Naive thymus-derived CD4-positive, alpha-beta T cell (primary cell): Measurements from ENCODE around the gene TESMIN. TPM values are rescaled to one million over a fixed set of nuclear protein-coding genes. Genes with fewer than 3 reads are reported as not detected.

Experiments
- ATAC-seq: fragments of 150-1000 bp; cut with Tn5 transposase; 2 replicates; pipeline ENCODE4 v1.10.0; 2021; ENCODE audit warnings: mild to moderate bottlenecking, moderate library complexity
- CTCF ChIA-PET: fragments of 350-600 bp; sonication (Branson Sonifier 250); formaldehyde crosslinking; loops from one replicate; lab custom pipeline; 2021; ENCODE audit warnings: antibody characterized with exemption; lab: Charles Lee
- POLR2A ChIA-PET: fragments of 350-600 bp; sonication (Branson Sonifier 250); formaldehyde crosslinking; loops from one replicate; lab custom pipeline; 2021; ENCODE audit warnings: antibody characterized with exemption, inconsistent platforms; lab: Charles Lee
- DNase-seq, 9 donors: peaks; one replicate each; pipeline versions ENCODE4 v3.0.0 to v3.0.0-alpha.2; 2020 to 2022; ENCODE audit warnings: mixed read lengths in 1 of 9
- H3K27ac ChIP-seq: one replicate; pipeline ENCODE4 v1.7.0; 2013; ENCODE audit warnings: mild to moderate bottlenecking, low read depth, low read length, moderate library complexity
- H3K27me3 ChIP-seq, 2 donors: one replicate each; pipeline ENCODE4 v1.7.0; 2013; ENCODE audit warnings: low read length in 2 of 2, mild to moderate bottlenecking in 2 of 2, moderate library complexity in 2 of 2; ENCODE audit not compliant: control insufficient read depth in 2 of 2, insufficient read depth in 2 of 2
- H3K36me3 ChIP-seq, 3 experiments: 1 replicate in 2 of 3; 2 replicates in 1 of 3; pipeline ENCODE4 v1.7.0; 2013; ENCODE audit warnings: low read length in 3 of 3, mild to moderate bottlenecking in 3 of 3, moderate library complexity in 1 of 3; ENCODE audit not compliant: insufficient read depth in 3 of 3, control insufficient read depth in 2 of 3
- H3K4me1 ChIP-seq, 2 donors: one replicate each; pipeline ENCODE4 v1.7.0; 2013; ENCODE audit warnings: low read length in 2 of 2, mild to moderate bottlenecking in 2 of 2, moderate library complexity in 1 of 2; ENCODE audit not compliant: control insufficient read depth in 2 of 2, insufficient read depth in 2 of 2
- H3K4me3 ChIP-seq: 2 replicates; pipeline ENCODE4 v1.7.0; 2013; ENCODE audit warnings: mild to moderate bottlenecking, low read length
- H3K9me3 ChIP-seq, 3 experiments: 1 replicate in 2 of 3; 2 replicates in 1 of 3; pipeline ENCODE4 v1.7.0; 2013; ENCODE audit warnings: low read length in 3 of 3; ENCODE audit not compliant: control insufficient read depth in 2 of 3
- H3K27ac Mint-ChIP-seq, 9 donors: one replicate each; pipeline ENCODE4 v1.8.0; 2020 to 2022; ENCODE audit warnings: mixed read lengths in 9 of 9, mild to moderate bottlenecking in 8 of 9, moderate library complexity in 5 of 9, inconsistent platforms in 2 of 9
- H3K27me3 Mint-ChIP-seq, 5 donors: one replicate each; pipeline ENCODE4 v1.8.0; 2021 to 2022; ENCODE audit warnings: mixed read lengths in 5 of 5, mild to moderate bottlenecking in 1 of 5
- H3K36me3 Mint-ChIP-seq, 5 donors: one replicate each; pipeline ENCODE4 v1.8.0; 2020 to 2022; ENCODE audit warnings: mixed read lengths in 5 of 5, mild to moderate bottlenecking in 3 of 5, inconsistent platforms in 1 of 5
- H3K4me1 Mint-ChIP-seq, 7 donors: one replicate each; pipeline ENCODE4 v1.8.0; 2020 to 2022; ENCODE audit warnings: mixed read lengths in 7 of 7, mild to moderate bottlenecking in 3 of 7, inconsistent platforms in 1 of 7
- H3K4me3 Mint-ChIP-seq, 10 donors: one replicate each; pipeline ENCODE4 v1.8.0; 2020 to 2022; ENCODE audit warnings: mild to moderate bottlenecking in 10 of 10, mixed read lengths in 10 of 10, moderate library complexity in 6 of 10, inconsistent platforms in 2 of 10
- H3K9me3 Mint-ChIP-seq, 11 donors: one replicate each; pipeline ENCODE4 v1.8.0; 2020 to 2022; ENCODE audit warnings: mixed read lengths in 11 of 11, mild to moderate bottlenecking in 4 of 11, inconsistent platforms in 1 of 11, moderate library complexity in 1 of 11
- intact Hi-C, 2 donors: fragments of 100-400 bp; cut with micrococcal nuclease; formaldehyde crosslinking; loops; one replicate each; pipeline ENCODE4 v1.15.1; 2023
- polyA plus RNA-seq, 2 donors: library from polyadenylated mRNA; unstranded; fragments of 300-500 nt; fragmentation: Illumina TruSeq; gene quantifications; one replicate each; pipeline ENCODE4 v1.2.3, GENCODE V29; 2021
- total RNA-seq, 6 experiments: library from RNA in 5 of 6; stranded (reverse) in 5 of 6; gene quantifications; 1 replicate in 5 of 6; 2 replicates in 1 of 6; pipeline ENCODE4 v1.2.3 and lab custom pipeline; 2021 to 2026

The TESMIN gene
- total and polyA plus RNA-seq, 7 experiments from 2014 or later: 5.0 to 9.3 (median 6.6) TPM

- intact Hi-C loops: no loop called here
- H3K9me3 ChIP-seq: no peaks in the 10 kb centered on the region
- Mint-ChIP-seq H3K36me3 (peaks cover 7 to 63% (median 31%) of the 10 kb centered on the region in 5 donors), H3K9me3 (no peaks in the 10 kb centered on the region), H3K4me3 (no peak overlapping the region), H3K4me1 (peaks cover 0 to 5% (median 0%) of the 10 kb centered on the region in 7 donors), H3K27me3 (no peaks in the 10 kb centered on the region), H3K27ac (no peak overlapping the region)
- DNase-seq (no peak), ATAC-seq (no peak)
- peaks cover 24 to 89% (median 49%) of the 10 kb centered on the region in 3 experiments for H3K36me3 ChIP-seq
- ChIA-PET POLR2A (no interaction called here), CTCF (no interaction called here)
- no peak overlapping the region for H3K4me3 ChIP-seq
- H3K27me3 ChIP-seq: no peaks in the 10 kb centered on the region
- H3K27ac ChIP-seq: no peak overlapping the region
- no peaks in the 10 kb centered on the region for H3K4me1 ChIP-seq
Observed at GRCh38 chr11:68773521-68774193, 22.3 kb upstream of the TESMIN start.

- no peaks in the 10 kb centered on the region for H3K27me3 ChIP-seq
- H3K4me3 ChIP-seq: no peak overlapping the region
- no peak overlapping the region for H3K27ac ChIP-seq
- peaks cover 0 to 5% (median 0%) of the 10 kb centered on the region in 7 donors for H3K4me1 Mint-ChIP-seq
- no peak overlapping the region for H3K4me3 Mint-ChIP-seq
- peaks cover 7 to 61% (median 28%) of the 10 kb centered on the region in 5 donors for H3K36me3 Mint-ChIP-seq
- no peak for DNase-seq
- ATAC-seq: no peak
- no peaks in the 10 kb centered on the region for H3K4me1 ChIP-seq
- no peaks in the 10 kb centered on the region for H3K27me3 Mint-ChIP-seq
- intact Hi-C loops: no loop called here
- ChIA-PET POLR2A (interaction anchor here (0.7 kb wide), 1 partner anchor 70 kb away, joined by 3 read pairs; no protein-coding TSS in a partner anchor), CTCF (no interaction called here)
- peaks cover 24 to 87% (median 49%) of the 10 kb centered on the region in 3 experiments for H3K36me3 ChIP-seq
- H3K27ac Mint-ChIP-seq: no peak overlapping the region
- no peaks in the 10 kb centered on the region for H3K9me3 Mint-ChIP-seq
- H3K9me3 ChIP-seq: no peaks in the 10 kb centered on the region
Observed at GRCh38 chr11:68772936-68773335, 21.6 kb upstream of the TESMIN start.

- no peak for DNase-seq
- ChIA-PET POLR2A (no interaction called here), CTCF (interaction anchor here (1.0 kb wide), 1 partner anchor 27 kb away, joined by 3 read pairs; no protein-coding TSS in a partner anchor)
- H3K27ac ChIP-seq: no peak overlapping the region
- H3K27me3 Mint-ChIP-seq: no peaks in the 10 kb centered on the region
- no peaks in the 10 kb centered on the region for H3K4me1 ChIP-seq
- H3K27me3 ChIP-seq: no peaks in the 10 kb centered on the region
- ATAC-seq: no peak
- no peak overlapping the region for H3K4me3 ChIP-seq
- H3K9me3 ChIP-seq: no peaks in the 10 kb centered on the region
- peaks cover 6 to 60% (median 25%) of the 10 kb centered on the region in 5 donors for H3K36me3 Mint-ChIP-seq
- H3K4me1 Mint-ChIP-seq: peaks cover 0 to 1% (median 0%) of the 10 kb centered on the region in 7 donors
- intact Hi-C loops: no loop called here
- peaks cover 21 to 79% (median 41%) of the 10 kb centered on the region in 3 experiments for H3K36me3 ChIP-seq
- H3K9me3 Mint-ChIP-seq: no peaks in the 10 kb centered on the region
- no peak overlapping the region for H3K4me3 Mint-ChIP-seq
- no peak overlapping the region for H3K27ac Mint-ChIP-seq
Observed at GRCh38 chr11:68770781-68771180, 19.5 kb upstream of the TESMIN start.

GRCh38 chr11:68767672-68768071, 16.4 kb upstream of the TESMIN start:
- Mint-ChIP-seq H3K4me3 (no peak overlapping the region), H3K4me1 (peaks cover 0 to 5% (median 0%) of the 10 kb centered on the region in 7 donors), H3K9me3 (no peaks in the 10 kb centered on the region), H3K27ac (no peak overlapping the region), H3K27me3 (no peaks in the 10 kb centered on the region), H3K36me3 (peaks cover 2 to 39% (median 18%) of the 10 kb centered on the region in 5 donors)
- DNase-seq: no peak
- ATAC-seq: no peak
- no peak overlapping the region for H3K27ac ChIP-seq
- no peak overlapping the region for H3K4me3 ChIP-seq
- H3K9me3 ChIP-seq: no peaks in the 10 kb centered on the region
- CTCF ChIA-PET: no interaction called here
- H3K27me3 ChIP-seq: no peaks in the 10 kb centered on the region
- POLR2A ChIA-PET: no interaction called here
- intact Hi-C loops: no loop called here
- peaks cover 4 to 73% (median 20%) of the 10 kb centered on the region in 3 experiments for H3K36me3 ChIP-seq
- no peaks in the 10 kb centered on the region for H3K4me1 ChIP-seq

GRCh38 chr11:68766786-68767185, 15.5 kb upstream of the TESMIN start:
- Mint-ChIP-seq H3K27ac (no peak overlapping the region), H3K27me3 (no peaks in the 10 kb centered on the region), H3K4me3 (no peak overlapping the region), H3K36me3 (peaks cover 2 to 41% (median 18%) of the 10 kb centered on the region in 5 donors), H3K9me3 (no peaks in the 10 kb centered on the region), H3K4me1 (peaks cover 0 to 5% (median 0%) of the 10 kb centered on the region in 7 donors)
- ATAC-seq (no peak), DNase-seq (no peak)
- intact Hi-C loops: no loop called here
- no peaks in the 10 kb centered on the region for H3K9me3 ChIP-seq
- H3K4me3 ChIP-seq: no peak overlapping the region
- peaks cover 4 to 73% (median 13%) of the 10 kb centered on the region in 3 experiments for H3K36me3 ChIP-seq
- POLR2A ChIA-PET: no interaction called here
- H3K27me3 ChIP-seq: no peaks in the 10 kb centered on the region
- H3K4me1 ChIP-seq: no peaks in the 10 kb centered on the region
- CTCF ChIA-PET: no interaction called here
- no peak overlapping the region for H3K27ac ChIP-seq

- Mint-ChIP-seq H3K27ac (peak overlapping the region in 1 of 9 donors; percentile 56), H3K27me3 (no peaks in the 10 kb centered on the region), H3K4me3 (no peak overlapping the region), H3K9me3 (no peaks in the 10 kb centered on the region), H3K4me1 (peaks cover 0 to 5% (median 0%) of the 10 kb centered on the region in 7 donors), H3K36me3 (peaks cover 2 to 31% (median 11%) of the 10 kb centered on the region in 5 donors)
- Histone ChIP-seq H3K4me3 (no peak overlapping the region), H3K27ac (no peak overlapping the region), H3K36me3 (peaks cover 0 to 70% (median 5%) of the 10 kb centered on the region in 3 experiments), H3K9me3 (no peaks in the 10 kb centered on the region), H3K4me1 (no peaks in the 10 kb centered on the region), H3K27me3 (no peaks in the 10 kb centered on the region)
- intact Hi-C loops: no loop called here
- DNase-seq: no peak
- ChIA-PET CTCF (no interaction called here), POLR2A (no interaction called here)
- no peak for ATAC-seq
Observed at GRCh38 chr11:68764746-68765145, 13.4 kb upstream of the TESMIN start.
